Nucleus accumbens (tissue), 56 donors: ENCODE data around the gene FOXA3.
A peak's percentile ranks its signal among the peaks of the same experiment; 100 is the strongest.
"Not testable (repeated sequence)": the region's sequence is repeated elsewhere in the genome, so short reads cannot be mapped to it uniquely, and the experiment has no call there.

Experiments used
- DNase-seq, 56 donors: peaks; one replicate each; lab custom pipeline; 2025; lab: John Stamatoyannopoulos, UW

Gene FOXA3

DNA sequence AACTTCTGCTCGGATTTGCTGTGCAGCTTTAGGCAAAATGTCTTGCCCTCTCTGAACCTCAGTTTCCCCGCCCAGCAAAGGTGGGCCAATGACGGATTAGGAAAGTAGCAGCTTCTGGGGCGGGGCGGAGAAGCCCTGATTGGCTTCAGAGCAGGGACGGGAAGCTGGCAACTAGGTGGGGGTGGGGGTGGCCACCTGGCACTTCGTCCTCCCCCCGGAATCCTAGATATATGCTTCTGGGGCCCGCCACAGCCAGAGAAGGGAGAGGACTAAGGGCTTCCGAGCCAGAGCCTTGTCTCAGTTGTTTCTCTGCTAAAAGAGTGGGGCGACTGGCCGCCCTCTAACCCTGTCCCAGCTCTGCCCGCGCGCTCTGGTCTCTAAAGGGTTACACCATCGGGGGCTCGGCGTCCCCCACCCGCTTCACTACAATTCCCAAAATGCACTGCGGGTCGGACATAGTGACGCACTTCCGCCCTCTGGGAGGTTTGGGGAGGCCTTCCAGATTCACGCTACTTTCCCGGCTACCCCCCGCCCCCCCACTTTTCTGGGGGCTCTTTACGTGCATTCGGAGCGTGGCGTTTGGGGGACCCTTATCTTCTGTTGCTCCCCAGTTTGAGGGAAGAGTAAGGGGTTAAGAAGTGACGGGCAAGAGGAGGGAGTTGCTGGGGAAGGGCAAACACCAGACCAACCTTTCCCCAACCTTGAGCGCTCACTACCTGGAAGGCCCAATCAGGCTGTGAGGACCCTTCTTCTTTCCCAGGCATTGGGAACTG is 22.5 kb downstream of the FOXA3 start:
- DNase-seq = peak; percentile 35 to 94 (median 86)

GRCh38 chr19:45887200-45887710 is 23.1 kb downstream of the FOXA3 start:
- no peak for DNase-seq

DNA sequence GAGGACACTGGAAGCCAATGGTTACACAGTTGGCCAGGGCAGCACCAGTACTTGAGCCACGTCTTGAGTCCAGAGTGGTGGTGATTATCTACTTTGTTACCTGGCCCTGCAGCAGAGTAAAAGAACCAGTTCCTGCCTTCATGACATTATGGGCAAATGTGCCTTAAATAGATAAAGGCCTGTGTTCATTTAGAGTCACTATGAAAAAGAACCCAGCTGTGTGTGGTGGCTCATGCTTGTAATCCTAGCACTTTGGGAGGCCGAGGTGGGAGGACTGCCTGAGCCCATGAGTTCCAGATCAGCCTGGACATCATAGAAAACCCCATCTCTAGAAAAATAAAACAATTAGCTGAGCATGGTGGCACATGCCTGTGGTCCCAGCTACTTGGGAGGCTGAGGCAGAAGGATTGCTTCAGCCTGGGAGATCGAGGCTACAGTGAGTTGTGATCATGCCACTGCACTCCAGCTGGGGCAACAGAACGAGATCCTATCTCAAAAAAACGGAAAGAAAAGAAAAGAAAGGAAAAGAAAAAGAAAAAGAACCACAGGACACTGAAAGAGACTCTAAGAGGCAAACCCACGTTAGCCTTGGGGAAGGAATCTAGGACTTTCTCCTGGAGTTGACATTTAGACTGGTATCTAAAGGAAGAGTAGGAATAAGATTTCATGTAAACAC is 25.2 kb downstream of the FOXA3 start:
- no peak for DNase-seq

- DNase-seq = no peak
Observed at GRCh38 chr19:45890877-45891276, 26.8 kb downstream of the FOXA3 start.

DNA sequence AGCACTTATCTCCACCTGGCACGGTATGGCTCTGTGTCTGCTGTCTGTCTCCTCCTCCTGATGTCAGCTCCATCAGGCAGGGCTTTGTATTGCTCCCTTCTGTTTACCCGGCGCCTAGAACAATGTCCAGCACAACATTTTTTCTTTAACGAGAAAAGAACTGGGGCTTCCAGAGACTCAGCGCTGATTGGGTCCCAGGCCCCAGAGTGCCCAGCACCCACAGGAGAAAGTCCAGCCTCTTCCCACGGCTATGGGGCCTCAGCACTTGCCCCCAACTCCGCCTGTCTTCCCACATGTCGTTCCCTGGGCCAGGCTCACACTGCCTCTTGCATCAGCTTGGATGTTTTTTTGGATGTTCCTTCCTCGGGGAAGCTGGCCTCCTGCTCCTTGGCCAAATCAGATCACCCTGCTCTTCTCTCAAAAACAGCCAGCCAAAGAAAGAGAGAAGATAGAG is 31.4 kb downstream of the FOXA3 start:
- peak in 1 of 56 donors; percentile 9 for DNase-seq

- not testable (repeated sequence) for DNase-seq
Observed at GRCh38 chr19:45895983-45896599, 32.0 kb downstream of the FOXA3 start.

GRCh38 chr19:45897261-45897812 is 33.2 kb downstream of the FOXA3 start:
- no peak for DNase-seq

DNA sequence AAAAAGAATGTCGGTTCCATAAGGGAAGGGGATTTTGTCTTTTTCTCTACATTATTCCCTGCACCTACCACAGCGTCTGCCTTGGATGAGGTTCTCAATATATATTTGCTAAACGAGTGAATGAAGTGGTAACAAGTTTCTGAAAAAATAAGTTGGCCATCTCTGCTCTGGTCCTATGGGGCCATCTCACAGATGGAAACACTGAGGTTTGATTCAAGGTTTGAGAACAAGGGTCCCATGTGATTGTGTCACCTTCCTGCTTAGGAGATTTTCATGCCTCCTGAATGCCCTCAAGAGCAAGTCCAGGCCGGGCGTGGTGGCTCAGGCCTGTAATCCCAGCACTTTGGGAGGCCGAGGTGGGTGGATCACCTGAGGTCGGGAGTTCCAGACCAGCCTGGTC is 35.1 kb downstream of the FOXA3 start:
- no peak for DNase-seq

- DNase-seq = no peak
Observed at GRCh38 chr19:45899919-45900589, 35.9 kb downstream of the FOXA3 start.

DNA sequence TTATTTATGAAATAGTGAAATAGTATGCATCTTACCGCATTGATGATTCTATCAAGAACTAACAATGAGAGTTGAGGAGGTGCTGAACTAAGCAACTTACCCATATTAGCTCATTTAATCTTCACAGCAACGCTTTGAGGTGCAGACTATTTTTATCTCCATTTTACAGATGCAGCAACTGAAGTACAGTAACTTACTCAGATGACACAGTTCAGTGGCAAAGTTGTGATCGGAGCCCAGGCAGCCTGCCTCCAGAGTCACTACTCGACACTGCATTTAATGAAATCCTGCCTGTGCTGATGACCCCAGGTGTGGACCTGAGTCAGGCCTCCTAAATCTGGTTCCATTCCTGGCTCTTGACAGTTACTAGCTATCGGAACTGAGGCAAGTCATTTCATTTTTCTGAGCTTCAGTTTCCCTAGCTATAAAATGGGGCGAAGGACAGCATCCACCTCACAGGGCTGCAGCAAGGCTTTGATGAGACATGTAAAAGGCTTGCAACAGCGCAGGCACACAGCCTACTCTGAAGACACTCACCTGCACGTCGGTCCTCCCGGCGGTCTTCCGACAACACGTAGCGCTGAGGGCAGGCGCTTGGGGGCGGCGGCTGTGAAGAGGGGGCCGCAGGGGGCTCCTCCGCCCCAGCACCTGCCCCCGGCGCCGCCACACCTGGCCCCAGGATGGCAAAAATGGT is 36.8 kb downstream of the FOXA3 start:
- DNase-seq = peak in 1 of 56 donors; percentile 10

DNA sequence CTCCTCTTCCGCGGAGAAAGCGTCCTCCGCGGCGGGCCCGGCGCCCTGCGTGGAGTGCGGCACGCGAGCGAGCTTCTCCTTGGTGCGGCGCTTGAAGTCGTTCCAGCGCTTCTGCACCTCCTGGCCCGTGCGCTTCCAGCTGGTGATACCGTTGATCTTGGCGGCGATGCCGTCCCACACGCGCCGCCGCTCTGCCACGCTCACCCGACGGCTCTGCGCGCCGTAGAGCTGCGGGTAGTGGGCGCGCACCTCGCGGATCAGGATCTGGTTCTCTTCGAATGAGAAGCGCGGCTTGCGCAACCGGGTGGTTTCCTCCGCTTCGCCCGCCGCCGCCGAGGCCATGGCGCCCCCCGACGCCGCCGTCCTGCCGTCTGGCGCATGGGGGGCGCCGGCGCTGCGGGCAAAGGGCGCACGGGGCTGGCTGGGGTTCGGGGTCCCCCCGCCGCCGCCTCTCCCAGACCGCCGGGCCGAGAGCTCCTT is 37.3 kb downstream of the FOXA3 start:
- peak in 3 of 56 donors; percentile 17 to 33 (median 21) for DNase-seq

DNA sequence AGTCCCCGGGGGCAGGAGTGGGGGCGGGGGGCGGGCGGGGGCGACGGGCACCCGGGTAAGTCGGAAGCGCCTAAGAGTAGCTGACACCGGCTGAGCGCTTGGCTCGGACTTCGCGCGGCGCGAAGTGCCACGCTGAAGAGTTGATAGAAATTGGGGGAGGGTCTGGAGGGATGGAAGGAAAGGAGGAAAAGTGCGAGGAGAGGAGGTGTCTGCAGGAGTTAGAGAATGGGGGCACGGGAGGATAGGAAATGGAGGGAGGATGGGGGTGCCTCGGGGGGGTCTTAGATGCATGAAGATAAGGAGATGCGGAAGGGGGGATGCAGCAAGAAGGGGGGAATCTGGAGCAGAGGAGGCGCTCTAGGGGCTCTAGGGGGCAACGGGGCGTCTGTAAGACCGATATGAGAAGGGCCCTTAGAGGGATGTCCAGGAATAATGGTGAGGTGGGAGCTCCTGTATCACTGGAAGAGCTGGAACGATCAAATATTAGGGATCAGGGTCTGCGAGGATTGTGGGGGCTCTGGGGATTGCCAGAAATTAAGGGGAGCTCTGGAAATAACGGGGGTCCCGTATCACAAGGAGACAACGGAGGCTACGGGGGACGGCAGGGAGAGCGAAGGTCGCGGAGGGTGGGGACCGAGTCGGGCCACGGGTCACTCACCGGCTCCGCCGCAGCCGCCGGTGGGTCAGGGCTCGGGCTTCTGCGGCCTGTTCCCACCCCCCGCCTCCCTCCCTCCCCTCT is 38.0 kb downstream of the FOXA3 start, which contains the start of gene MYPOP:
MYPOP (minus strand) TSS at position 702 of the 739 bp plus-strand sequence. CDS start 840 bp downstream, outside the sequence.
- DNase-seq = peak in 1 of 56 donors; percentile 55

DNA sequence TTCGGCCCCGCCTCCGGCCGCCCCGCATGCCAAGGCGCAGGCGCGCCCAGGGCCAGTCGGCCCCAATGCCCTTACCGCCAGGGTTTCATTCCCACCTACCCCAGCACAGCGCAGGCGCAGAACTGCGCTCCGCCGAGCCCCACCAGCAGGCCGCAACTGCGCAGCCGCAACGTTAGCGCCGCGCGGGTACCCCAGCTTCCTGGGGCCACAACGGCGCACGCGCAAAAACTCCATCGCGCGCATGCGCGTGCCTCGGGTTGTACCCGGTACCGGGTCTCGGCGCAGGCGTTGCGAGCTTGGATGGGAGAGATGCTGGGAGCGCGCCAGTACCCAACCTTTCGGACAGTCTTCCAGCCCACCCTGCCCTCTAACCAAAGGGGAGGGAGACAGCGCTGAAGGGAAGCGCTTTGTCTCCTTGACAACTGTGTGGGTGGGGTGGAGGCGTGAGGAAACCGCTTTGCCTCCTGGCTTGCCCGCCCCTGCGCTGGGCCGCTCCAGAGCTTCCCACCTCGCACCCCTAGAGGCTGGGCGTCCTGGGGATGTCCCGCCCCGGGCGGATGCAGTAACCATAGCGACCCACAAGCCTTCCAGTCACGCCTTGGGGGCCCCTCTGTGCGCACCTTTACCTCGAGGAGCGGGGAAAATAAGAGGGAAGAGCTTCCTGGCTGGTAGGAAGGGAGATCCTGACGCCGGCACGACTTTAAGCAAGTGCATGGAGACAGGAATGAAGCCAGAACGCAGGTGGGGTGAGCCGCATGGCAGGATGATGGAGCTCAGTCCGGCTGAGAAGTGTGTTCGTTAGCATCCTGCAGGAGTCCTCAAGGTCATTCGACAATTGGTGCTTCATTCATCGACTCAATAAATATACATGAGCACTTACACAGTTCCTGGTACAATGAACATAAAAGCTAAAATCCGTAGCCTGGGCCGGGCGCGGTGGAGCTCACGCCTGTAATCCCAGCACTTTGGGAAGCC is 38.8 kb downstream of the FOXA3 start:
- peak; percentile 77 to 99 (median 96) for DNase-seq

- no peak for DNase-seq
Observed at GRCh38 chr19:45905011-45905410, 40.9 kb downstream of the FOXA3 start.

DNA sequence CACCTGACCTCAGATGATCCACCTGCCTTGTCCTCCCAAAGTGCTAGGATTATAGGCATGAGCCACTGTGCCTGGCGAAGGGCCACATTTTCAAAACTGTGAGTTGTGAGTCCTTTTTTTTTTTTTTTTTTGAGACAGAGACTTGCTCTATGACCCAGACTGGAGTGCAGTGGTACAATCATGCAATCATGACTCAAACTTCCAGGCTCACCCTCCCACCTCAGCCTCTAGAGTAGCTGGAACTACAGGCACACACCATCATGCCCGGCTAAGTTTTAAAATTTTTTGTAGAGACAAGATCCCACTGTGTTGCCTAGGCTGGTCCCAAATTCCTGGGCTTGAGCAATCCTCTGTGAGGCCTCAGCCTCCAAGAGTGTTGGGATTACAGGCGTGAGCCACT is 42.1 kb downstream of the FOXA3 start:
- DNase-seq = no peak

DNA sequence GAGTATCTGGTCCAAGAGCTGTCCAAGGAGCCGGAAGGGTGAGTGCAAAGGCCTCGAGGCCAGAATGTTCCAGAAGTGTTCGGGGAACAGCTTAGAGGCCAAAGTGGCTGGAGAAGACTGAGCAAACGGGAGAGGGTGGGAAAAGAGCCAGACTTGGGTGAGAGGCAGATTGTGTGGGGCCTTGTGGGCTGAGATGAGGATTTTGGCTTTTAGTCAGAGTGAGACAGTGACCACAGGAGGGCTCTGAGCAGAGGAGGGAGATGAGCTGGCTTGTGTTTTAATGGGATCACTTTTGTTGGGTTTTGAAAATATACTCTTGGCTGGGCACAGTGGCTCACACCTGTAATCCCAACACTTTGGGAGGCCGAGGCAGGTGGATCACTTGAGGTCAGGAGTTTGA is 44.8 kb downstream of the FOXA3 start:
- no peak for DNase-seq

DNA sequence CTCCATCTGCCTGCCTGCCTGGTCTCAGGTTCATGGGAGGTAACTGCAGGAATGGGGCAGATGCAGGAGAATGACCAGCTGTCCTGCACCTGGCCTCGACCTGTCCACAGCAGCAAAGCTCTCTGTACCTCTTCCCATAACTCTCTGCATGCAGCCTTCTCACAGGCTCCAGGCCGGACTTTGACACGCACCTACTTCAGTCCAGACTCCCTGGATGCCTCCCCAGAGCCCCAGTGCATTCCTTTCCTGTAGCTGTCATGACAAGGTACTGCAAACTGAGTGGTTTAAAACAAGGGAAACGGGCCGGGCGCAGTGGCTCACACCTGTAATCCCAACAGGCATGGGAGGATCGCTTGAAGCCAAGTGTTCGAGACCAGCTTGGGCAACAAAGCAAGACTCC is 47.2 kb downstream of the FOXA3 start:
- DNase-seq = no peak
